Glomerular visceral epithelial cell (primary cell): ENCODE data around the gene DDC.
"Not testable (repeated sequence)": the region's sequence is repeated elsewhere in the genome, so short reads cannot be mapped to it uniquely, and the experiment has no call there.

Experiments used
- DNase-seq: peaks from one replicate; pipeline ENCODE4 v3.0.0-alpha.2; 2016; ENCODE audit errors: extremely low spot score

The DDC gene

GRCh38 chr7:50486512-50486911 is 78.7 kb downstream of the DDC start:
- DNase-seq = no peak

GRCh38 chr7:50481867-50482266 is 83.3 kb downstream of the DDC start:
- no peak for DNase-seq

- DNase-seq = no peak
These were observed 84.4 kb downstream of the DDC start for GRCh38 chr7:50480797-50481196.

GRCh38 chr7:50479743-50480517 is 85.3 kb downstream of the DDC start:
- DNase-seq = no peak

GRCh38 chr7:50477640-50478039 is 87.6 kb downstream of the DDC start:
- DNase-seq = no peak

GRCh38 chr7:50476953-50477625 is 88.1 kb downstream of the DDC start:
- no peak for DNase-seq

GRCh38 chr7:50475340-50475739 is 89.9 kb downstream of the DDC start:
- no peak for DNase-seq

- DNase-seq = no peak
These were observed 90.6 kb downstream of the DDC start for GRCh38 chr7:50474382-50475160.

- no peak for DNase-seq
These were observed 91.7 kb downstream of the DDC start for GRCh38 chr7:50473531-50473930.

GRCh38 chr7:50472427-50472826 is 92.8 kb downstream of the DDC start:
- no peak for DNase-seq

- no peak for DNase-seq
These were observed 93.2 kb downstream of the DDC start for GRCh38 chr7:50471970-50472369.

- no peak for DNase-seq
These were observed 94.7 kb downstream of the DDC start for GRCh38 chr7:50470250-50471163.

- DNase-seq = no peak
These were observed 96.0 kb downstream of the DDC start for GRCh38 chr7:50469181-50469580.

GRCh38 chr7:50467817-50468610 is 97.2 kb downstream of the DDC start:
- peak; percentile 64 for DNase-seq

GRCh38 chr7:50466815-50467585 is 98.2 kb downstream of the DDC start:
- DNase-seq = no peak

GRCh38 chr7:50463035-50463434 is 102.2 kb downstream of the DDC start:
- no peak for DNase-seq

GRCh38 chr7:50462361-50462760 is 102.8 kb downstream of the DDC start:
- no peak for DNase-seq

GRCh38 chr7:50461695-50462094 is 103.5 kb downstream of the DDC start:
- DNase-seq = no peak

- not testable (repeated sequence) for DNase-seq
These were observed 106.0 kb downstream of the DDC start for GRCh38 chr7:50459183-50459582.

- not testable (repeated sequence) for DNase-seq
These were observed 106.6 kb downstream of the DDC start for GRCh38 chr7:50458651-50459050.
